Lower leg skin (tissue), 4 donors: ENCODE measurements around the gene PRDM15. TPM values are rescaled to one million over a fixed set of nuclear protein-coding genes. Genes with fewer than 3 reads are reported as not detected.

Experiments used
- DNase-seq, 2 donors: peaks; one replicate each; pipeline ENCODE4 v3.0.0-alpha.2; 2019; ENCODE audit warnings: low spot score in 2 of 2
- H3K4me3 ChIP-seq: fragments of 200-600 bp; sonication (generic); 2 replicates; pipeline ENCODE4 v1.5.1; 2017; ENCODE audit warnings: mild to moderate bottlenecking, low read depth; ENCODE audit not compliant: poor library complexity, severe bottlenecking
- CTCF ChIP-seq, 3 donors: fragments of 450-650 bp; IDR thresholded peaks; one replicate each; pipeline ENCODE4 v1.5.1; 2016; ENCODE audit warnings: antibody characterized with exemption in 3 of 3, mild to moderate bottlenecking in 3 of 3, moderate library complexity in 2 of 3
- POLR2A ChIP-seq, 2 donors: fragments of 450-650 bp; IDR thresholded peaks; one replicate each; pipeline ENCODE4 v1.6.1; 2016 to 2017; ENCODE audit warnings: antibody characterized with exemption in 2 of 2, mild to moderate bottlenecking in 1 of 2, moderate library complexity in 1 of 2
- WGBS, 2 donors: methylation state at CpG; one replicate each; pipeline ENCODE4 v1.1.5; 2018; 5-methylcytosine and 5-hydroxymethylcytosine counted together
- intact Hi-C: fragments of 100-400 bp; cut with DNase I; formaldehyde crosslinking; loops from one replicate; pipeline ENCODE4 v1.15.0; 2023; ENCODE audit warnings: low total_unique reads
- total RNA-seq, 4 donors: library from RNA; depleted of rRNA; stranded (reverse); fragments of >200 nt; gene quantifications; one replicate each; pipeline ENCODE4 v1.1.0, GENCODE V29; 2016

The PRDM15 gene
- total RNA-seq, 4 donors from 2014 or later = 4.7 to 26.9 (median 9.1) TPM

- intact Hi-C loops = no loop called here
- no peak for TF ChIP-seq POLR2A (IDR thresholded peaks at IDR 0.05)
- TF ChIP-seq CTCF (IDR thresholded peaks at IDR 0.05) = no peak
- 86 to 94% methylated on average over 21 of the region's 21 CpGs for WGBS, 2 donors
- DNase-seq = no peak
- no peak overlapping the region for H3K4me3 ChIP-seq
Measured at GRCh38 chr21:41852151-41852928, 26.8 kb downstream of the PRDM15 start.

- intact Hi-C loops = no loop called here
- DNase-seq = no peak
- TF ChIP-seq CTCF (IDR thresholded peaks at IDR 0.05) (no peak), POLR2A (IDR thresholded peaks at IDR 0.05) (no peak)
- WGBS, 2 donors = 93% methylated on average over 23 of the region's 23 CpGs
- no peak overlapping the region for H3K4me3 ChIP-seq
Measured at GRCh38 chr21:41851090-41851790, 27.9 kb downstream of the PRDM15 start.

- intact Hi-C loops = no loop called here
- 94 to 95% methylated on average over 9 of the region's 9 CpGs for WGBS, 2 donors
- TF ChIP-seq CTCF (IDR thresholded peaks at IDR 0.05) (no peak), POLR2A (IDR thresholded peaks at IDR 0.05) (no peak)
- no peak overlapping the region for H3K4me3 ChIP-seq
- no peak for DNase-seq
Measured at GRCh38 chr21:41850085-41850484, 29.1 kb downstream of the PRDM15 start.

- H3K4me3 ChIP-seq = no peak overlapping the region
- no peak for TF ChIP-seq POLR2A (IDR thresholded peaks at IDR 0.05)
- TF ChIP-seq CTCF (IDR thresholded peaks at IDR 0.05) = no peak
- 90 to 95% methylated on average over 15 of the region's 15 CpGs for WGBS, 2 donors
- intact Hi-C loops = no loop called here
- no peak for DNase-seq
Measured at GRCh38 chr21:41848958-41849580, 30.1 kb downstream of the PRDM15 start.

GRCh38 chr21:41848533-41848932, 30.6 kb downstream of the PRDM15 start:
- intact Hi-C loops = no loop called here
- no peak for DNase-seq
- 85 to 88% methylated on average over 8 of the region's 8 CpGs for WGBS, 2 donors
- no peak for TF ChIP-seq CTCF (IDR thresholded peaks at IDR 0.05)
- no peak for TF ChIP-seq POLR2A (IDR thresholded peaks at IDR 0.05)
- no peak overlapping the region for H3K4me3 ChIP-seq
